Stimulated activated CD4-positive, alpha-beta T cell treated with anti-CD3 and anti-CD28 coated beads, TNF-alpha, amount 100 ng/mL, for 24 hours (primary cell): ENCODE data around the gene RGS9.
"Not testable (repeated sequence)": the region's sequence is repeated elsewhere in the genome, so short reads cannot be mapped to it uniquely, and the experiment has no call there.

Experiments
- DNase-seq, 3 experiments: peaks; one replicate each; pipeline ENCODE4 v3.0.0-alpha.2; 2020; ENCODE audit warnings: low read depth in 3 of 3

Gene RGS9

DNA sequence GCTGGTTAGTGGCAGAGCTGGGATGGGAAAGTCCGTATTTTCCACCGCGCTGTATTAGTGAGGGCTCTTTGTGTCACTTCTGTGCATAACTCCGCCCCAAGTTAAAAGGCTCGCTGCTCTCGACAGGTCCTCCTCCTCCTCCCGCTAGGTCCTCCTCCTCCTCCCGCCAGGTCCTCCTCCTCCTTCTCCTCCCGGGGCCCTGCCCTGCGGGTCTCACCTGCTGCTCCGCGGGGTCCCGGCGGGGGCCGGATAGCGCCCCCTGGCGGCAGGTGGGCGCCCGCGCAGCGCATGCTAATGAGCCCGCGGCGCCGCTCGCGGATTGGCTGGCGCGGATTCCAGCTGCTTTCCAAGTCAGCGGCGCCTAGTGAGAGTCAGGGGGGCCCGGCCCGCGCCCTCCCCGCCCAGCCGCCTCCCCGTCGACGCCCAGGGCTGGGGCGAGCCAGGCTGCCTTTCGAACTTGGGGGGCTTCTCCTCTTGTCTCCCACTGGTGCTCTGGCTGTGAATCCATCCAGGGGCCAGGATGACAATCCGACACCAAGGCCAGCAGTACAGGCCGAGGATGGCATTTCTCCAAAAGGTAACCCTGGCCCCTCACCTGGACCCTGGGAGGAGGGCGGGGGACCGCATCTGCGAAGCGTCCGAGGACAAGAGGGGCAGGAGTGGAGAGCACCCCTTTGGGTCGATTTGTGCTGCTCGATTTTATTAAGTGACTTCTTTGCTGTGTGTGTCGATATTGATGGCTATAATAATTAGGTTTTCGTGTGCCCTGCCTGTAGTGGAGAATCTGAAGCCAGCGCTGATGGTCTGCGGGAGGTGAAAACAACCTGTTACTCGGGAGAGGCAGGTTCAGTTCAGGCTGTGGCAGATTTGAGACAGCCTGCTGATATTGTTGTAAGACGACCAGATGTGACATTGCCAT, at the start of gene RGS9:
Gene RGS9 (plus strand): TSS at position 350 of the 919 bp plus-strand sequence. CDS start 171 bp downstream, at position 521.
- DNase-seq = peak; percentile 61 to 74 (median 70)

DNA sequence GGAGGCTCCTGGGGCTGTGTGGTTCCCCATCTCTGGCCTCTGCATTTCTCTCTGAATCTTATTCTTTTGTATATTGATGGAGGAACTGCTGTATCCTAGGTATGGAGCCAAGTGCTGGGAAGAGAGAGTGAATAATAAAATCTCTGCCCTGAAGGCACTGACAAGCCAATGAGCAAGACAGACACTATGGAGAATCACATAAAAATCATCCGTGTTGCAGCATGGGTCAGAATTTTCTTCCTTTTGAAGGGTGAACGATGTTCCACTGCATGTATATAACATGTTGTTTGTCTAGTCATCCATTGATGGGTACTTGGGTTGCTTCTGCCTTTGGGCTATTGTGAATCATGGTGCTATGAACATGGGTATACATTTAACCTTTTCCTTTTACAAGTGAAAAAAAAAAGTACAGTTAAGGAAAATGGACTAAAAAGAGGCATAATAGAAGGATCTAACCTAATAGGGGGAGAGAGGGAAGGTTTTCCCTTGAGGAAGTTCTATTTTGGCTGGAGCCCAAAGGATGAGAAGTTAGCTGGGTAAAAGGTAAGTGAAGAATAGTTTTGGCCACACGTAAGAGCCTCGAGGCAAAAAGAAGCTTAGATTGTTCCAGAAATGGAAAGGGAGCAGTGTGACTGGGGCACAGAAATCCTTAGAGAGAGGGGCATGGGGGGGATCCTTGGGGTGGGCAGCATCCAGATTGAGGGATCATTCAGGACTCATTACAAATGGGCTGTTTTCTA, 48.4 kb upstream of the RGS9 start:
- DNase-seq = no peak

DNA sequence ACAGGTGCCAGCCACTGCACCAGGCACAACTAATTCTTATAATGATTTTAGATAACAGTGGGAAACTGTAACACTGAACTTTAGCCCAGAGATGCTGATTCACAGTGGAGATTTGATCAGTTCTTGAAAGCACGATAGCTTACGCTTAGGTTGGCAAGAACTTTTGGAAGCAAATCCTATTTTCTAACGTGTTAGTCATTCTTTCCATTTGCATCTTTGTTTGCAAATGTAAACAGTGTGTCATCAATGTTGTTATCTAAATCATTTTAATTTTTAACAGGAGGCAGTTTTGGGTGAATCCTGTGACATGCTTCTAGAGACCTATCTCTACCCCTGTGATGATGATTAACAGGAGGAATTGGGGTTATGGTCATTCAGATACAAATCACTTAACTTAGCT, 44.9 kb upstream of the RGS9 start:
- no peak for DNase-seq

DNA sequence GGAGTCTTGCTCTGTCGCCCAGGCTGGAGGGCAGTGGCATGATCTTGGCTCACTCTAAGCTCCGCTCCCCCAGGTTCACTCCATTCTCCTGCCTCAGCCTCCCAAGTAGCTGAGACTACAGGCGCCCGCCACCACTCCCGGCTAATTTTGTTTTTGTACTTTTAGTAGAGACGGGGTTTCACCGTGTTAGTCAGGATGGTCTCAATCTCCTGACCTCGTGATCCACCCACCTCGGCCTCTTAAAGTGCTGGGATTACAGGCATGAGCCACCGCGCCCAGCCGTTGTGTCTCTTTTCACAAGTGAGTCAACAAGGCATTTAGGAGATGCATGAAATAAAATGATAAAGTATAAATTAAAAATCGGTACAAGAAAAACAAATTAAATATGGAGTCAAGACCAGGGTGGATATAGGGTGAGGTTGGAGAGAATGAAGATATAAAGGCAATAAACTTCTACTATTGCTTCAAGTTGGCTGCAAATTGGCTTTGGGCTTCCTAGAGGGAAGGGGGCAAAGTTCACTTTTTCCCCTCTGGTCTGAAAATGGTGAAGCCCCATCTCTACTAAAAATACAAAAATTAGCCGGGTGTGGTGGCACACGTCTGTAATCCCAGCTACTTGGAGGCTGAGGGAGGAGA, 44.3 kb upstream of the RGS9 start:
- not testable (repeated sequence) for DNase-seq

DNA sequence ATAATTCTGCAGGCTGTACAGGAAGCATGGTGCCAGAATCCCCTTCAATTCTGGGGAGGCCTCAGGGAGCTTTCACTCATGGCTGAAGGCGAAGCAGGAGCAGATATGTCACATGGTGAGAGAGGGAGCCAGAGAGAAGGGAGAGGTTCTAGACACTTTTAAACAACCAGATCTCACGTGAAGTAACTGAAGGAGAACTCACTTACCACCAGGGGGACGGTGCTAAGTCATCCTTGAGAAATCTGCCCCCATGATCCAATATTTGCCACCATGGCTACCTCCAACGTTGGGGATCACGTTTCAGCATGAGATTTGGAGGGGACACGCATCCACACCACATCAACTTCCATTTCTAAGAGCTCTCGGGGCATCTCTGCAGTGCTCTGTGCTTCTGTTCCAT, 43.2 kb upstream of the RGS9 start:
- no peak for DNase-seq

DNA sequence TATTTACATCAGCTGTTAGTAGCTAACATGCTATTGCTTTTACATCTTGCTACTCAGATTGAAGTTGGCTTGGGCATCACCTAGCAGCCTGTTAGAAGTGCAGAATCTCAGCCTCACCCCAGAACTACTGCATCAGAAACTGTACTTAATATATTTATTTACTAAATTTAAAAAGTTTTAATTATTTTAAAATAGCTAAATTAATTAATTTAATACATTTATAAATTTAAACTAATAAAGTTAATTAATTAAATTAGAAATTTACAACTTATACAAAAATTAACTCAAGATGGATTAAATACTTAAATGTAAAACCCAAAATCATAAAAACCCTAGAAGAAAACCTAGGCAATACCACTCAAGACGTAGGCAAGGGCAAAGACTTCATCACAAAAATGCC, 41.7 kb upstream of the RGS9 start:
- DNase-seq = no peak

DNA sequence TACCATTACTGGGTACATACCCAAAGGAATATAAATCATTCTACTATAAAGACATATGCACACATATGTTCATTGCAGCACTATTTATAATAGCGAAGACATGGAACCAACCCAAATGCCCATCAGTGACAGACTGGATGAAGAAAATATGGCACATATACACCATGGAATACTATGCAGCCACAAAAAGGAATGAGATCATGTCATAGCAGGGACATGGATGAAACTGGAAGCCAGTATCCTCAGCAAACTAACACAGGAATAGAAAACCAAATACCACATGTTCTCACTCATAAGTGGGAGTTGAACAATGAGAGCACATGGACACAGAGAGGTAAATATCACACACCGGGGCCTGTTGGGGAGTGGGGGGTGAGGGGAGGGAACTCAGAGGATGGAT, 40.8 kb upstream of the RGS9 start:
- not testable (repeated sequence) for DNase-seq

DNA sequence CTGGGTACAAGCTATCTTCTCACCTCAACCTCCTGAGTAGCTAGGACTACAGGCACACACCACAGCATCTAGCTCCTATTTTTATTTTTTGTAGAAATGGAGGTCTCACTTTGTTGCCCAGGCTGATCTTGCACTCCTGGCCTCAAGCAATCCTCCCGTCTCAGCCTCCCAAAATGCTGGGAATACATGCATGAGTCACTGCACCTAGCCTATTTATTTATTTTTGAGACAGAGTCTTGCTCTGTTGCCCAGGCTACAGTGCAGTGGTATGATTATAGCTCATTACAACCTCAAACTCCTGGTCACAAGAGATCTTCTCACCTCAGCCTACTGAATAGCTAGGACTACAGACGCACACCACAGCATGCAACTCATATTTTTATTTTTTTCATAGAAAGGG, 40.1 kb upstream of the RGS9 start:
- DNase-seq = no peak

DNA sequence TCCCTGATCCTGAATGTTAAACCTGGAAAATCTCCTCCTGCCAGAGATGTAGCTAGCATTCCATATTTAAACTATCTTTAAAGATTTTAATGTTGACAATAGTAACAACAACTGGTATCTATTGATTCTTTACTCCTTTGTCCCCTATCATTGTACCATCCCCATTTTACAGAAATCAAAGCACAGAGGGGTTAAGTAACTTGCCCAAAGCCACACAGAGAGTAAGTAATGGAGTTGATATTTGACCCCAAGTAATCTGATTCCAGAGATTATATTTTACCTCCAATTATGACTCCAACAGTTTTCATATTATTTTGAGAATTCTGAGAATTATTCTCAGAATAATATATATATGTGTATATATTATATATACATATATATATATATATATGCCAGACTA, 37.7 kb upstream of the RGS9 start:
- DNase-seq = no peak

DNA sequence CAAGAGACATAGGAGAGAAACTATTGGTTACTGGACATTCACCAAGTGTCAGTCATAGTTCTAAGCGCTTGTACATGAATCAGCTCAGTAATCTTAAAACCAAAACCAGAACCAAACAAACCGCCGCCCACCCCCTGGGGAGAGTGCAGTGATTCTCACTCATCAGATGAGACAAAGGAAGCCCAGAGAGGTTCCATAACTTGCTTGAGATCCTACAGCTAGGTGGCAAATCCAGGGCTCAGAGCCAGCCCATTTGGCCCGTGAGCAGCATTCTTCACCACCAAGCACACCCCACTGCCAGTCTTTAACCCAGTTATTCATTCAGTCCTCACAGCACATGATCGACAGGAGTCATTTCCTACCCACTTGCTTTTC, 37.2 kb upstream of the RGS9 start:
- peak; percentile 56 to 83 (median 69) for DNase-seq

DNA sequence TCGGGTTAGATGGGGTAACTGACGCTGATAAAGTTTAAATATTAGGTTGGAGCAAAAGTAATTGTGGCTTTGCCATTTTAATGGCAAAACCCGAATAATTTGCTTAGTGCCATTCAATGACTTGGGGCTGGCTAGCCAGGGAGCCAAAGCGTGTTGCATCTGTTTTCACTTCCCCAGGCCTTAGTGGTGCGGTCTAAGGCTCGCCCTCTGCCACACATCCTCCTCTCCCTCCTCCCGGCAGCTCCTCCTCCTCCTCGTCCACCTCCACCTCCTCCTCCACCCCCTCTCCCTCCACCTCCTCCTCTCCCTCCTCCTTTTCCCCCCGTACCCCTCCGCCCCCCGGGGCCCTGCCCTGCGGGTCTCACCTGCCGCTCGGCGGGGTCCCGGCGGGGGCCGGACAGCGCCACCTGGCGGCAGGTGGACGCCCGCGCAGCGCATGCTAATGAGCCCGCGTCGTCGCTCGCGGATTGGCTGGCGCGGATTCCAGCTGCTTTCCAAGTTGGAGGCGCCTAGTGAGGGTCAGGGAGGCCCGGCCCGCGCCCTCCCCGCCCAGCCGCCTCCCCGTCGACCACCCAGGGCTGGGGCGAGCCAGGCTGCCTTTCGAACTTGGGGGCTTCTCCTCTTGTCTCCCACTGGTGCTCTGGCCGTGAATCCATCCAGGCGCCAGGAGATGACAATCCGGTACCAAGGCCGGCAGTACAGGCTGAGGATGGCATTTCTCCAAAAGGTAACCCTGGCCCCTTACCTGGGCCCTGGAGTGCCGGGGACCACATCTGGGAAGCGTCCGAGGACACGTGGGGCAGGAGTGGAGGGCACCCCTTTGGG, 36.6 kb upstream of the RGS9 start:
- peak; percentile 55 to 73 (median 66) for DNase-seq

DNA sequence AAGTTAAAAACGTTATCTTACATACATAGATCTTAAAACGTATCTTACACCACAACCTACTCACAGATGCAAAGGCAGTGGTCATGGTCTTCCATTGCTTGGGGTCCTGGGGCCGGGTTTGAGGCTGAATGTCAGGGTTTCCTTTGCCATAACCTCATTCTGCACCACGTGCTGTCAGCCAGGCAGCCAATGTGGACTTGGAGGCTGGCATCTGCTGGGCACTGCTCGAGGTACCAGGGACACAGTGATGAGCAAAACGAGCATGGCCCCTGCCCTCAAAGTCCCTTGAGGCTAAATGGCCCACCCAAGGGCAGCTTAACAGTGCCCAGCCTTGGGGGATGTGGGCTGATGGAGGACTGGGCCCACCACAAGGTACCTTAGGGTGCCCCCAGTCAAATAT, 35.8 kb upstream of the RGS9 start:
- no peak for DNase-seq

DNA sequence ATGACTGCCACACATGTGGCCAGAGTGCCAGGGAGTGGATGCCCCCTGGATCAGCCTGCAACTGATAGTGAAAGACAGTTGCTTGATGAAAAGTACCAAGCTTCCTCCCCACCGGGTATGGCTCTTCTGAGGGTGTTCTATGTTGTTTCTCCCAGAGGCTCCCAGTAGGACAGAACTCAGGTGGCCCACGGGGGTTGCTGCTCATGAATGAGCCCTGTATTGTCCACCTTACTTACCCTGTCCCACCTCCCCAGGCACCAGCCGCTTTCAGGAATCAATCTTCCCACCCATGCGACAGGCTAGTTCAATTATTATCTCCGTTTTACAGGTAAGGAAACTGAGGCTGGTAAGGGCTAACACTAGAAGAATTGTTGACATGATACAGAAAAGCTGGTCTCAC, 34.9 kb upstream of the RGS9 start:
- DNase-seq = no peak

DNA sequence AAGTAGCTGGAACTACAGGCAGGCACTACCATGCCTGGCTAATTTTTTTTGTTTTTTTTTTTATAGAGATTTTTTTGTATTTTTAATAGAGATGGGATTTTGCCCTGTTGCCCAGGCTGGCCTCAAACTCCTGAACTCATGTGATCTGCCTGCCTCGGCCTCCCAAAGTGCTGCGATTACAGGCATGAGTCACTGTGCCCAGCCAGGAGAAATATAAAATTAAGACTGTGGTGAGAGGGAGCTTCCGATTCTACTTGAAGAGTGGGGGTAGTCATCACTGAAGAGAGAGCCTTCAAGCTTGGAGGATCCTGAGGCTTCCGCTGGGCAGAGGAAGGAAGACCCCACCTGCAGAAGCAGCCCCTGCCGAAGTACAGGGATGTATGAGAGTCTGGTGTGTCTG, 34.4 kb upstream of the RGS9 start:
- no peak for DNase-seq

DNA sequence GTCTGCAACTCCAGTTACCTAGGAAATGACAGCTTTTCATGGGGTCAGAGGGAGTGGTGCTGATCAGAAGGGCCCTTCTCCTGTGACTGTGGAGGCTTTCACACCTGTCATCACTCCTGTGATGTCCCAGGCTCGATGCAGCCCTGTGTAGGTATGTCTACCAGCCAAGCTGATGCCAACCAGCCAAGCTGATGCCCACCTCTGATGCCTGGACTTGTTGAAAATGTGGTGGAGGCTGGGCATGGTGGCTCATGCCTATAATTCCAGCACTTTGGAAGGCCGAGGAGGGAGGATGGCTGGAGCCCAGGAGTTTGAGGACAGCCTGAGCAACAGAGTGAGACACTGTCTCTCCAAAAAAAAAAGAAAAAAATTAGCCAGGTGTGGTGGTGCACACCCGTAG, 33.7 kb upstream of the RGS9 start:
- no peak for DNase-seq

DNA sequence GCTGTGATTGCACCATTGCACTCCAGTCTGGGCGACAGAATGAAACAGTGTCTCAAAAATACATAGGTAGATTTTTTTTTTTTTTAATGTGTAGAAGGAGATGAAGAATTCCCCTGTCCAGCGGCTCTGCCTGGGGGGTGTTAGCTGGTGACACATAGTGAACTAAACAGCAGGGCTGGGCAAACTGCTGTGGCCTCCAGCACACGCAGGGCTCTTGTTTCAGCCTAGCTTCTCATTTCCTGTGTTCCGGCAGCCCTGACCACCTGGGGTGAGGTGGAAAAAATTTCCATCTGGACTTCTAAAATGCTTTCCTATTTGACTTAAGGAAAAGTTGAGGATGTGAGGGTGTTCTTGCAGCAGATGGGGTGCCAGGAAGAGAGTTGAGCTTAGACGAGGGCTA, 33.3 kb upstream of the RGS9 start:
- DNase-seq = no peak

DNA sequence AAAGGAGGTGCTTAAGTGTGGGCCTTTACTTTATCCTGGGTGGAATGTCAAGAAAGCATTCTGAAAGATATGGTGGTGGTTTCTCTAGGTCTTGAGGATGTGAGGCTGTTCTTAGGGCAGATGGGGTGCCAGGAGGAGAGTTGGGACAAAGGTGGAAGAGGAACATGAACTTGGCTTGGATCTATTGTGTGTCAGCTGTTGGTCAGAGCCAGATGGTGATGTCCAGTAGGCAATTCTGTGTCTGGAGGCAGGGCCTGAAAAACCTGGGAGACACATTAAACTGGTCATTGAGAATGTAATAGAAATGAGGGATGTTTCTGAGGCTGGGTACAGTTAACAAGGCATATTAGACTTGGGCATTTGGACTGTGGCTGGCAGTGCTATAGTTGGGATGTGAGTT, 32.6 kb upstream of the RGS9 start:
- no peak for DNase-seq

DNA sequence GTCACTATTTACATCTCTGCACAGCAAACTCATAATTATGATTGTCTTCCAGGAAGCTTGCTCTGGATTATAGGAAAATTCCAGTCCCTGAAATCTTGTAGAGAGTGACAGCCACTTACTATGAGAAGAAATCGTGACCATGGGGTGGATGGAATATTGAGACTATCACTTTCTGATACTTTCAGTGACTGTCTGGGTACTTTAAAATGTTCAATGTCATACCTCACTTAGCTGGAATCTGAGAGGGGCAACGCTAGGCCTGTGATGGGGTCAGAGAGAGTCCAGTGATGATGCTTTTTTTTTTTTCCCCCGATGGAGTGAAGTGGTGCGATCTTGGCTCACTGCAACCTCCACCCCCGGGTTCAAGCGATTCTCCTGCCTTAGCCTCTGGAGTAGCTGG, 32.2 kb upstream of the RGS9 start:
- no peak for DNase-seq

DNA sequence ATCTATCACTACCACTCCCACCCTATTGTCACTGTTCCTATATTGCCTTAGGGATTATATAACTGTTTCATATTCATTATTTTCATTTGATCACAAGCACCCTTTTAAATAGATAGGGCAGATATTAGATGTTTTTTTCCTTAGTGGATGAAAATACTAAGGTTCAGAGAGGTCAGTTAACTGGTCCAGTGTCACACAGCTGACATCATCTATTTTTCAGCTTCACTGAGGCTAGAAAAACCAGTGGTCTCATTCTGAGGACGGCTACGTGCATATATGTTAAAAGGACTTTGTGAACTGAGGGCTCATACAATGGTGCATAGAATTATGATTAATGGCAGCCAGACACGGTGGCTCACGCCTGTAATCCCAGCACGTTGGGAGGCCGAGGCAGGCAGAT, 29.0 kb upstream of the RGS9 start:
- DNase-seq = no peak

DNA sequence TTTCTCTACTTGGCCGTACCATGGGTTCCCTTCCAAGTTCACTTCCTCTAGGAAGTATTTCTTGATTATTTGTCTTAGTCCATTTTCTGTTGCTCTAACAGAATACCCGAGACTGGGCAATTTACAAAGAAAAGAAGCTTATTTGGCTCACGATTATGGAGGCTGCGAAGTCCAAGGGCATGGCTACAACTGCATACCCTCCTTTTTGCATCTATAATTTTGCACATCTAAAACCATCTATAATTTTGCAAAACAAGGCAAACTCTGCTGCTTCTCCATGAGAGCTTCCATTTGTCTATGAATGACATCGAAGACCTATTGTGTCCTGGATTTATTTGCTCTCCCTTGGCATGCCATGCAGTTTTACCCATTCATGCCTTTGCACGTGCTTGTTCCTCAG, 27.6 kb upstream of the RGS9 start:
- no peak for DNase-seq

DNA sequence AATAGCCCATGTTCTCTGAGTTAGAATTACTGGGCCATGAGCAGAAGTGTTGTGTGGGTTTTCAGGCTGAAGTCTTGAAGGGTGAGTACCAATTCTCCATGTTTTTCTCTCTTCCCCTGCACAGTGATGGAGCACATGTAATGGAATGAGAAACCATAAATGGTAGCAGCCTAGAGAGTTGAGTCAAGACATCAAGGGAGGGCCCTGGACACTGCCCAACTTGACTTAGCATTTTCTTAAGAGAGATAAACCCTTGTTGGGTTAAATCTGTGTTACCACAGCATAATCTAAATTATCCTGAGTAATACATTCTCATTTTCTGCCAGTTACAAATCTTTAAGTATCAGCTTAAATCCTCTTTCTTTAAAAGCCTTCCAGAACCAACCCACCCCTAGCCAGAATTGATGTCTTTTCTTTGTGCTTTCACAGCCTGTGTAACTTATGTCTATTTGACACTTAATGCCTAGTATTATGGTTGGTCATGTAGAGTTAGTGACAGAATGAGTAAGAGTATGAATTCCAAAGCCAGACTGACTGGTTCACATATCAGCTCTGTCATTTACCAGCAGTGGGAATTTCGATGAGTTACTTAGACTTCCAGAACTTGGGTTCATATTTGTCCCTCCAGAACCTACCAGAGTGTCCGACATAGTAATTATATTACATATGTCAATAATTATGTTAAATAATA, 27.0 kb upstream of the RGS9 start:
- DNase-seq = no peak
